Activated CD4-positive, alpha-beta T cell treated with anti-CD3 and anti-CD28 coated beads, Interleukin-2, Interleukin-4, amounts not matched to agents 100 ng/mL and 50 ng/mL, durations not matched to agents 16 hours and 8 hours (primary cell): ENCODE data around the gene FADS3.

ENCODE experiments used
- DNase-seq: peaks from one replicate; pipeline ENCODE4 v3.0.0-alpha.2; 2020; ENCODE audit warnings: low spot score

Gene FADS3

GRCh38 chr11:61834278-61835048 lies 56.9 kb downstream of the FADS3 start:
- peak; percentile 90 for DNase-seq

GRCh38 chr11:61833926-61834277 lies 57.4 kb downstream of the FADS3 start:
- no peak for DNase-seq

- DNase-seq, result peak; percentile 35
These were observed 57.9 kb downstream of the FADS3 start for GRCh38 chr11:61833471-61833870.

DNA sequence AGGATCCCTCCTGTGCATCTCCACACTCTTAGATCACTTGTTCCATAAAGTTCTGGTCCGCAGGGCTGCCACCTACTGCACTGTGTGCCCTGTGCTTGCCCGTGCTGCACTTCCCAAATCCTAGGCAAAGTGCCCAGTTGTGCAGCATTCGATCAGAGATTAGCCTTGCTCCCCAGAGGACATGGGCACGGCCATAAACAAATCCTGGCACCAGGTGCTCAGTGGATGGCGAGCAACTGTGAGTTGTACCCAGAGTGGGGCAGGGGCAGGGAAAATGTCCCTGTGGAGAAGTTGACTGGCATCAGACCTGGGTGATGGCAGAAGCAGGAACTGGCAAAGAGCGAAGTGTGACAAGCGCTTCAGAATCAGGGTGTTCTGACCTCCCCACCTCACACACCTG lies 58.6 kb downstream of the FADS3 start:
- DNase-seq, result no peak

GRCh38 chr11:61832207-61832606 lies 59.1 kb downstream of the FADS3 start:
- DNase-seq, result no peak

DNA sequence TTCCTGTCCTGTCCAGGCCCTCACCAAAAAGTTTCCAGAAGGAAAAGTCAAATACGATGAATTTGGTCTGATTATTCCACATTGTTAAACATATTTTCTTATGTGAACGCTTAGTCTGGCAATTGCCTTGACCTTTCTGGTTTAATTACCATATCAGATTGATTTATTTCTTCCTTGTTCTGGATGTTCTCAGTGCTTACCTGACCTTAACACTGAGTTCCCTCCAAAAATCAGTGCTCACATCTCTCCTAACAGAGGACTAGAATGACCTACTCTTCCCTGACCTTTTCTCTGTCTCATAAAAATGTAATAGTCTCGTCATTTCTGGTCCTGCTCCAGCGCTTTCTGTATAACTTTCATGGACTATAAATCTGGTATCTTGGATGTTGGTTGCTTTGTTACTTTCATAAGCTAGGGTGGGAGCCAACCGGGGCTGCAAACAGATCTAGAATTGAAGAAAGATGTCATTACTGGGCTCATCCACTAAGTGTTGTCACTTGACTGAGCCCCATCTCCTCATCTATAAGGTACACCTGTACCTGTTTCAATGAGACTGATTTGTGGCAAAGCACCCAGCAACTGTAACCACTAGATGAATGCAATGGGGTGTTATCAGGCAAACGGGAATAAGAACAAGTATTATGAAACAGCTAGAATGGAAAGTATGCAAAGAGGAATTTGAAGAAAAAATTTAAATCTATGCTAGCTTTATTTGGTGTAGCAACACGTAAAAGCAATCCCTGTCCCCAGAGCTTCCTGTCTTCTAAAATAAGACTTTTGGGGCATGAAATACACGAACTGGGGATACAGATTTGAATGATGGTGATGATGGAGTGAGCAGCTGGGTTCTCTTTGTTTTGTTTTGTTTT lies 60.9 kb downstream of the FADS3 start:
- DNase-seq, result no peak

DNA sequence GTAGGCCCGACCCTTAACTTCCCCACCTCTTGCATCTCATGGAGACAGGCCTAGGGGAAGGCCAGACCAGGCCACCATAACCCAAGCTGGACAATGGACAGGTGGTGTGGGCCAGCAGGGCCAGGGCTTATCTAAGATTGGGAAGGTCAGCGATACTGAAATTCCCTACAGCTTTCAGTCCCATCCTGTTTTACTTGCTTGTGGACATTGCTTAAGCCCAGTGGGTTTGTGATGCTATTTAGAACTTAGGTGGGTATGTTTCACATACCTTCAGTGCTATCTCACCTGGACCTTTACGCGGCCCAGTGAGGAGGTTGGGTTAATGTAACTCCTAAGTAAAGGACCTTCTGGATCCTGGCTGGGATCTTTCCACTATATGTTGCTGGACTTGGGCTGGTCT lies 61.5 kb downstream of the FADS3 start:
- no peak for DNase-seq

DNA sequence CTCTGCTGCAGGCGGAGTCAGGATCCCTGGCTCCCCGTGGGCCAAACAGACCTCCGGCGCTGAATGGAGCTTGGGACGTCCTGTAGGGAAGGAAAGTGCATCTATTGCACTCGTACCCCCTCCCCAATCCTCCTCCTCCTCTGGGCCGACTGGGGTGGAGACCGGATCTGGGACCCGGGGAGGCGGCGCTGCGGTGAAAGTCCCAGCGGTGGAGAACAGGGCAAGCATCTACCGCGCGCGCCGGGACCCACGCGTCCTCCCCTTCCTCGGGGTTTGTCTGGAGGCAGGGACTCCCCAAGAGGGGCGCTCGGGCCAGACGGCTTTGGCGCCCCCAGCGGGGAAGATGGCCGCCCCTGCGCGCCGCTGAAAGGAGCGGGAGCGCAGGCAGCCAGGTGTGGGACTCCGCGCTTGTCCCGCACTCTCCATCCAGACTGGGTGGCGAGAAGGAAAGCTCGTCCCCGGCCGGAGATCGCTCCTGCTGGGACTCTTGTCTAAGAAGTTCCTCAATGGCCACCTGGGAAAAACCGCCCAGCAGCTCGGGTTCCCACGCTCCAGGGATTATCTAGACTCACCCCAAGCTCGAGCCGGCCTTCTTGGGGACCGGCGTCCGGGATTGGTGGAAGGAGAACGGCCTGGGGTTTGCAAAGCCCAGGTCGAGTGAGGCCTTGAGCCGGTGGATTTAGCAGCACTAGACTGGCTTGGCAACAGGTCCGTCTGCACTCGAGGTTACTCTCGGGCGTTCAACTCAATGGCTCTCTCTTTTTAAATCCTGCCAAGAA lies 62.5 kb downstream of the FADS3 start:
- DNase-seq, result peak; percentile 57

GRCh38 chr11:61828379-61828628 lies 63.0 kb downstream of the FADS3 start:
- no peak for DNase-seq

- DNase-seq, result peak; percentile 97
These were observed 63.6 kb downstream of the FADS3 start, which contains the start of gene FADS2 for GRCh38 chr11:61827571-61828378. Gene FADS2, plus strand, starts transcription at chr11:61828300. Its CDS starts 91 bp downstream, at chr11:61828391.

- peak; percentile 28 for DNase-seq
These were observed 64.3 kb downstream of the FADS3 start for GRCh38 chr11:61826930-61827570.
